Measurements from ENCODE around the gene PRDX2.

DNA sequence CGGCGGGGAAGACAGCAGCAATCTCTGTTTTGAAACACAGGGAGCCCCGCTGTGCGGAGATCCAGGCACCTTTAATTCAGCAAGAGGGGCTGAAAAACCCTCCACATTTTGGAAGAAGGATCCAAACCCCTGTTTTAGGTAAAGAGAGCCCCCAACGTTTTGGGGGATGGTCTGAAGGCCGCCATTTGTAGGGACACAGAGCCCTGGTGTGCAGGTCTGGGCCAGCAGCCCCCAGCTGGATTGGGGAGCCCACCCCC is 22.8 kb downstream of the PRDX2 start:
- TF ChIP-seq SUZ12 (IDR thresholded peaks at IDR 0.05; ENCODE audit: extremely low read depth, insufficient read depth, insufficient read length) (no peak), ZNF274 (IDR thresholded peaks at IDR 0.05; ENCODE audit: low read depth, low read length) (no peak), YY1 (IDR thresholded peaks at IDR 0.05; ENCODE audit: insufficient read depth, insufficient read length) (no peak)

All from NT2/D1 (cell line).